T-helper 1 cell treated with Interleukin-12 subunit alpha and Interleukin-12 subunit beta and Interleukin-4 antibody, amounts not matched to agents 30 μg/mL and 1 μg/mL, for 36 hours (primary cell): ENCODE results near the gene CFAP61.

Source experiments
- H3K27ac Mint-ChIP-seq: one replicate; pipeline ENCODE4 v1.8.0; 2021; ENCODE audit warnings: mild to moderate bottlenecking, mixed read lengths
- H3K27me3 Mint-ChIP-seq: one replicate; pipeline ENCODE4 v1.8.0; 2021; ENCODE audit warnings: low read depth, mixed read lengths
- H3K36me3 Mint-ChIP-seq: one replicate; pipeline ENCODE4 v1.8.0; 2021; ENCODE audit warnings: low read depth, mixed read lengths
- H3K4me1 Mint-ChIP-seq: one replicate; pipeline ENCODE4 v1.8.0; 2021; ENCODE audit warnings: low read depth, mixed read lengths
- H3K4me3 Mint-ChIP-seq: one replicate; pipeline ENCODE4 v1.8.0; 2021; ENCODE audit warnings: mild to moderate bottlenecking, moderate library complexity, mixed read lengths
- H3K9me3 Mint-ChIP-seq: one replicate; pipeline ENCODE4 v1.8.0; 2021; ENCODE audit warnings: mixed read lengths

Gene CFAP61

DNA sequence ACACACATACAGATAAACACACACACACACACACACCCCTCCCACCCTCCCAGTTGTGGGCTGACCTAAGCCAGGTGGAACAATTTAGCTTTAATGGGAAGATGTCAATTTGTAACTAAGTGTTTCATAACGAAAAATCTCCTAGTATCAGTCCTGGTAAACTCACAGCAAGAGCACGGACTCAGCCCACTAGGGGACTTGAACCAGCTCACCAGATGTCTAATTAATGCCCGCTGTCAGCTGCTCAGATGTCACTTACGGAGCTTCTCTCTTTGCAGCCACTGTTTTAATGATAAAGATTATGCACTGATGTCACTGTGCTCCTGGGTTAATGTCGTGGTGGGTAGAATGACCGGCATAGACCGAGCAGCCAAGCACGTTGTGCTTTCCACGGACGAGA lies 199.0 kb downstream of the CFAP61 start:
- Mint-ChIP-seq H3K9me3 (no peaks in the 10 kb centered on the region), H3K4me1 (no peaks in the 10 kb centered on the region), H3K27ac (no peak overlapping the region), H3K36me3 (no peaks in the 10 kb centered on the region), H3K4me3 (no peak overlapping the region), H3K27me3 (peaks cover 6% of the 10 kb centered on the region)

DNA sequence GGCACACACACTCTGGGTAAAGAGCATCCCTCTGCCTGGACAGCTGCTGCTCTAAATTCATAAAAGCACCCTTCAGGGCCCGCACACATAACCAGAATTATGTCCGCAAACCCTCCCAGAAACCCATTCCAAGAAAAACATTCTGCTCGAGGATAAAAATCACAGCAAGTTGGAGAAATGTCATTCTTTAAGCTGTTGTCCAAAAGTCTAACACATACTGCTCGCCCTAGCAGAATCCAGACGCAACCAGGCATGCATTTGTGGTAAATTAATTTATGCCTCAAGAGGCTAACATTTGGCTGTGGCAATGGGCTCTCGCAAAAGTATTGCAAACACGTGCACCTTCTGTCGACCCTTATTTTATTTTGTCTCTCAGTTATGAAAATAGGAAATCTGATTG lies 199.5 kb downstream of the CFAP61 start:
- no peak overlapping the region for H3K4me3 Mint-ChIP-seq
- no peak overlapping the region for H3K27ac Mint-ChIP-seq
- peaks cover 6% of the 10 kb centered on the region for H3K27me3 Mint-ChIP-seq
- H3K36me3 Mint-ChIP-seq, result no peaks in the 10 kb centered on the region
- H3K9me3 Mint-ChIP-seq, result no peaks in the 10 kb centered on the region
- H3K4me1 Mint-ChIP-seq, result no peaks in the 10 kb centered on the region

- H3K9me3 Mint-ChIP-seq, result no peaks in the 10 kb centered on the region
- H3K36me3 Mint-ChIP-seq, result no peaks in the 10 kb centered on the region
- H3K4me1 Mint-ChIP-seq, result no peaks in the 10 kb centered on the region
- H3K4me3 Mint-ChIP-seq, result no peak overlapping the region
- H3K27ac Mint-ChIP-seq, result no peak overlapping the region
- H3K27me3 Mint-ChIP-seq, result peaks cover 6% of the 10 kb centered on the region
Measured at GRCh38 chr20:20253039-20253743, 200.9 kb downstream of the CFAP61 start.

GRCh38 chr20:20253744-20254330 lies 201.5 kb downstream of the CFAP61 start:
- Mint-ChIP-seq H3K4me3 (no peak overlapping the region), H3K27ac (no peak overlapping the region)

DNA sequence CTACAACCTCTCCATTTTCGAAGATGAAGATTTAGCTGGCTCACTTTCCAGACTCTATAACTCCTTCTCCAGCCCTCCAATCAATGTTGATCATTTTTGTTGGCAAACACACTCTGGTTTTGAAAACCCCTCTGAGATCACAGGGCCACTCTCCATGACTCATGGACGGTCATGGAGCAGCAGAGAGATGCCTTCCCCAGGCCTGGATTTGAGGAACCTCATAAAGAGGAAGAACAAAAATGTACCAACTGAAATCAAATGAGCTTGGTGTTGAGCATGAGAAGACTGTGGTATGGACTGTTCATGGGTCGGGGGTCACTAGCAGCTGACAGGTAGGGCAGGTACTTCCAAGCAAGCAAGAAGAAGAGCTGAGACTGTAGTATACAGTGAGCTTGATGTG lies 202.8 kb downstream of the CFAP61 start:
- no peak overlapping the region for H3K27ac Mint-ChIP-seq
- no peaks in the 10 kb centered on the region for H3K9me3 Mint-ChIP-seq
- no peaks in the 10 kb centered on the region for H3K4me1 Mint-ChIP-seq
- H3K36me3 Mint-ChIP-seq, result no peaks in the 10 kb centered on the region
- no peak overlapping the region for H3K4me3 Mint-ChIP-seq
- peaks cover 6% of the 10 kb centered on the region for H3K27me3 Mint-ChIP-seq

More at GRCh38 chr20:20253744-20254330, 201.5 kb downstream of the CFAP61 start:
- no peaks in the 10 kb centered on the region for H3K36me3 Mint-ChIP-seq
- H3K27me3 Mint-ChIP-seq, result peaks cover 6% of the 10 kb centered on the region
- H3K9me3 Mint-ChIP-seq, result no peaks in the 10 kb centered on the region
- H3K4me1 Mint-ChIP-seq, result no peaks in the 10 kb centered on the region

- Mint-ChIP-seq H3K27me3 (peaks cover 15% of the 10 kb centered on the region), H3K4me1 (no peaks in the 10 kb centered on the region), H3K9me3 (no peaks in the 10 kb centered on the region), H3K4me3 (no peak overlapping the region), H3K27ac (no peak overlapping the region), H3K36me3 (no peaks in the 10 kb centered on the region)
Measured at GRCh38 chr20:20259533-20259932, 207.2 kb downstream of the CFAP61 start.

GRCh38 chr20:20261159-20261558 lies 208.8 kb downstream of the CFAP61 start:
- no peak overlapping the region for H3K27ac Mint-ChIP-seq
- H3K4me3 Mint-ChIP-seq, result no peak overlapping the region
- no peaks in the 10 kb centered on the region for H3K4me1 Mint-ChIP-seq

DNA sequence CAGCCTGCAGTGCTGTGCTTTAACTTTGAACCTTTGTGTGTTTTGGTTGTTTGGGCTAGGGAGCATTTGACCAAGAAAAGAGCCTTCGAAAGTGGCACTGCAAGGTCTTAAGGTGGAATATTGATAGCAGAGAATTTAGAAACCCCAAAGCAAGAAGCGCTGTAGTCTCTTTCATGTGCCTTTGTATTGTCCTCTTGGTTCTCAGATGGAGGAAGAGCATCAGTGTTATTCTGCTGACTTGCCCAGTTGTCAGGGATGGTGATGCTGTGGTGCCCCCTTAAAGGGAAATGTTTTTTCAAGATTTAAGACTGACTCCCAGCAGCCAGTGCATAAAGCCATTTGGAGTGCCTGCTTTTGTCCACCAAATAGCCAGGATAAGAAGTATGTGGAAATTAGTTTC lies 212.9 kb downstream of the CFAP61 start:
- H3K9me3 Mint-ChIP-seq, result no peaks in the 10 kb centered on the region
- no peak overlapping the region for H3K27ac Mint-ChIP-seq
- H3K4me3 Mint-ChIP-seq, result no peak overlapping the region
- H3K27me3 Mint-ChIP-seq, result peaks cover 8% of the 10 kb centered on the region
- no peaks in the 10 kb centered on the region for H3K36me3 Mint-ChIP-seq
- no peaks in the 10 kb centered on the region for H3K4me1 Mint-ChIP-seq

More at GRCh38 chr20:20261159-20261558, 208.8 kb downstream of the CFAP61 start:
- Mint-ChIP-seq H3K9me3 (no peaks in the 10 kb centered on the region), H3K27me3 (peaks cover 8% of the 10 kb centered on the region), H3K36me3 (no peaks in the 10 kb centered on the region)

GRCh38 chr20:20266552-20266951 lies 214.2 kb downstream of the CFAP61 start:
- no peaks in the 10 kb centered on the region for H3K9me3 Mint-ChIP-seq
- H3K27me3 Mint-ChIP-seq, result peaks cover 8% of the 10 kb centered on the region
- H3K27ac Mint-ChIP-seq, result no peak overlapping the region
- H3K4me3 Mint-ChIP-seq, result no peak overlapping the region
- H3K4me1 Mint-ChIP-seq, result no peaks in the 10 kb centered on the region
- no peaks in the 10 kb centered on the region for H3K36me3 Mint-ChIP-seq

DNA sequence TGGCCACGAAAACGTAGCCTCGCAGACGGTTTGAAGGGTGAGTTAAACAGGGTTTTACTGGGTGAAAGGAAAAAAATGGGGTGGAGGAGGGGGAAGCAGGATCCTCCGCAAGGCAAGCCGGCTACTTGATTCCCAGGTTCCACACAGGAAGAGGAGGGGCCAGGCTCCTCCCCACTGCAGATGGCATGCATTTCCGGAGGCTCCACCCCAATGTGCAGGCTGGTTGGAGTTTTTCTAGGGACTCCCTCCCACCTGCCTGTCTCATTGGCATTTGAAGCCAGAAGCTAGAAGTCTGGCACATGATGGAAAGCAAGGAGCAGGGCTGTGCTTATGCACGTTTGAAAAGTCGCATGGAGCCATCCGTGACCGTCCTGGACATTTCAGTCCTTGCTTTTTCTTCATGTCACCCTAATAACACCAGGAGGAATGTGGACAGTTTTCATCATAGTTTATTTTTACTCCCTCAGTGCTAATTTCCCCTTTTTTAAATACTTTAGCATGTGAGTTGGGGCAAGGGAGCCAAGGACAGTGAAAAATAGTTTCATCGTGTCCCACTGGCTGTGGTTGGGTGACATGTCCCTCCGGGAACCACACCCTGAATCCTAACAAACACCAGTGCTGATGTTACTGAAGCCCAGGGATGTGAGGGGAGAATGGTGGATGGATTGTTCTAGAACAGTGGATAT lies 215.5 kb downstream of the CFAP61 start:
- Mint-ChIP-seq H3K4me1 (no peaks in the 10 kb centered on the region), H3K27me3 (peaks cover under 1% of the 10 kb centered on the region), H3K36me3 (no peaks in the 10 kb centered on the region), H3K9me3 (no peaks in the 10 kb centered on the region), H3K27ac (no peak overlapping the region), H3K4me3 (no peak overlapping the region)

- no peaks in the 10 kb centered on the region for H3K9me3 Mint-ChIP-seq
- H3K36me3 Mint-ChIP-seq, result no peaks in the 10 kb centered on the region
- H3K4me1 Mint-ChIP-seq, result no peaks in the 10 kb centered on the region
- H3K27me3 Mint-ChIP-seq, result peaks cover 5% of the 10 kb centered on the region
- H3K4me3 Mint-ChIP-seq, result no peak overlapping the region
- no peak overlapping the region for H3K27ac Mint-ChIP-seq
Measured at GRCh38 chr20:20271271-20271670, 218.9 kb downstream of the CFAP61 start.

DNA sequence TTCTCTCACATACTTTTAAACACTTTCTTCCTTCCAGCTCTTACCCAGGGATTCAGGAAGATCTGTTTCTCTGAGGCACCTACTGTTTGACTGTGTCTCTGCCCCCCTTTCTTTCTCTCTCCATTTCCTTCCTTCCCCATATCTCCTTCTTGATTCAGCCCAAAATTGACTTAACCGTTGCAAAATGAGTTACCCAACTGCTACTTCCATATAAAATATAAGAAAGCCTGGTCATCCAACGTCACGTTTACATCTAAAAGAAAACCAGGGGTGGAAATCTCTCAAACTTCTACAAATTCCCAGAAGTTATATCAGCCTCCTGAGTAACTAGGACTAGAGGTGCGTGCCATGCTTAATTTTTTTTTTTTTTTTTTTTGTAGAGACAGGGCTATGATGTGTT lies 220.4 kb downstream of the CFAP61 start:
- peaks cover 11% of the 10 kb centered on the region for H3K27me3 Mint-ChIP-seq
- H3K9me3 Mint-ChIP-seq, result no peaks in the 10 kb centered on the region

DNA sequence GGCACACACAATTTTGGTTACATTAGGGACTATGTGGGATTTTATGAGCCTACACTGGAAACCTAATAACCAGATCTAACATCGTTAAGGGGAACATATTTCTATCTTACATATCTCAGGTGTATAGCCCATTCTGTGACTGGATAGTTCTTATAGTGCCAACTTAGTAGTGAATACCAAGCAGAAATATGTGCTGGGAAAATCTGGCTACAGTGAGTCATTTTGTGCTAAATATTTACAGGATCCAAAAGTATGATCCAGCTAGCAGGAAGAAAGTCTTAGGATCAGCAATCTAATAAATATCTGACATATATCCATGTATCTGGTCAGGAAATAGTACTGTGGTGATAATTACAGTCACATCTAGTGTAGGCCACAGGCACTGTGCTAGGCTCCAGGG lies 221.0 kb downstream of the CFAP61 start:
- Mint-ChIP-seq H3K27ac (no peak overlapping the region), H3K27me3 (peaks cover 11% of the 10 kb centered on the region), H3K4me1 (no peaks in the 10 kb centered on the region), H3K9me3 (no peaks in the 10 kb centered on the region), H3K4me3 (no peak overlapping the region), H3K36me3 (no peaks in the 10 kb centered on the region)

More for the DNA sequence above, 220.4 kb downstream of the CFAP61 start:
- Mint-ChIP-seq H3K4me3 (no peak overlapping the region), H3K4me1 (no peaks in the 10 kb centered on the region), H3K27ac (no peak overlapping the region), H3K36me3 (no peaks in the 10 kb centered on the region)

- Mint-ChIP-seq H3K27ac (no peak overlapping the region), H3K27me3 (peaks cover 15% of the 10 kb centered on the region), H3K4me1 (no peaks in the 10 kb centered on the region), H3K9me3 (no peaks in the 10 kb centered on the region), H3K4me3 (no peak overlapping the region), H3K36me3 (no peaks in the 10 kb centered on the region)
Measured at GRCh38 chr20:20274821-20275220, 222.5 kb downstream of the CFAP61 start.

GRCh38 chr20:20275636-20276035 lies 223.3 kb downstream of the CFAP61 start:
- H3K36me3 Mint-ChIP-seq, result no peaks in the 10 kb centered on the region
- H3K9me3 Mint-ChIP-seq, result no peaks in the 10 kb centered on the region
- H3K27ac Mint-ChIP-seq, result no peak overlapping the region
- H3K4me1 Mint-ChIP-seq, result no peaks in the 10 kb centered on the region
- no peak overlapping the region for H3K4me3 Mint-ChIP-seq
- peaks cover 15% of the 10 kb centered on the region for H3K27me3 Mint-ChIP-seq
